OCI-LY7 (cell line): Measurements from ENCODE around the gene LMX1B. TPM values are rescaled to one million over a fixed set of nuclear protein-coding genes. Genes with fewer than 3 reads are reported as not detected.

Experiments
- BruUV-seq: library from RNA; stranded (reverse); fragments of 400-500 nt; replicated peaks from 2 replicates; lab custom pipeline; 2021; lab: Mats Ljungman, UMichigan
- CTCF ChIA-PET: fragments of 300-600 bp; sonication (Branson Sonifier 250); formaldehyde crosslinking; loops from one replicate; lab custom pipeline; 2022; ENCODE audit warnings: antibody characterized with exemption; ENCODE audit not compliant: unreplicated experiment; lab: Charles Lee
- POLR2A ChIA-PET: fragments of 300-600 bp; sonication (Branson Sonifier 250); formaldehyde crosslinking; loops from one replicate; lab custom pipeline; 2022; ENCODE audit warnings: antibody characterized with exemption; lab: Charles Lee
- DNase-seq: peaks from one replicate; pipeline ENCODE4 v3.0.0-alpha.2; 2015; ENCODE audit warnings: low spot score
- H2AFZ ChIP-seq: fragments of 200-600 bp; sonication (generic), shearing (Covaris generic); 2 replicates; pipeline ENCODE4 v1.6.1; 2014; ENCODE audit warnings: mild to moderate bottlenecking, antibody characterized with exemption, low read length, moderate library complexity
- H3K27ac ChIP-seq: fragments of 200-600 bp; sonication (generic); 2 replicates; pipeline ENCODE4 v1.5.1; 2014; ENCODE audit warnings: mixed run types, low read depth, mild to moderate bottlenecking, moderate library complexity, low read length, inconsistent platforms; ENCODE audit not compliant: poor library complexity, severe bottlenecking
- H3K36me3 ChIP-seq: fragments of 200-600 bp; sonication (generic); 2 replicates; pipeline ENCODE4 v1.6.1; 2014; ENCODE audit warnings: mild to moderate bottlenecking, antibody characterized with exemption, low read length, moderate library complexity, mixed read lengths; ENCODE audit not compliant: insufficient read depth
- H3K4me1 ChIP-seq: fragments of 200-600 bp; sonication (generic); 2 replicates; pipeline ENCODE4 v1.5.1; 2014; ENCODE audit warnings: mild to moderate bottlenecking, low read length; ENCODE audit not compliant: insufficient read depth, poor library complexity, severe bottlenecking
- H3K4me2 ChIP-seq: fragments of 200-600 bp; sonication (generic); 2 replicates; pipeline ENCODE4 v1.6.1; 2014; ENCODE audit warnings: mild to moderate bottlenecking, low read length
- H3K4me3 ChIP-seq: fragments of 200-600 bp; sonication (generic); 2 replicates; pipeline ENCODE4 v1.5.1; 2014; ENCODE audit warnings: mild to moderate bottlenecking, low read depth, low read length; ENCODE audit not compliant: poor library complexity, severe bottlenecking
- H3K79me2 ChIP-seq: fragments of 200-600 bp; sonication (generic); 2 replicates; pipeline ENCODE4 v1.6.1; 2016; ENCODE audit warnings: low read depth, mild to moderate bottlenecking, low read length, moderate library complexity, mixed read lengths; ENCODE audit not compliant: insufficient read depth
- H3K9me2 ChIP-seq: fragments of 200-600 bp; sonication (generic); 2 replicates; pipeline ENCODE4 v1.6.1; 2016; ENCODE audit warnings: mild to moderate bottlenecking, low read length, mixed read lengths; ENCODE audit not compliant: insufficient read depth
- H3K9me3 ChIP-seq: fragments of 200-600 bp; sonication (generic); 2 replicates; pipeline ENCODE4 v1.6.1; 2014; ENCODE audit warnings: mild to moderate bottlenecking, mixed run types, low read length, mixed read lengths
- H4K20me1 ChIP-seq: fragments of 200-600 bp; sonication (generic); 2 replicates; pipeline ENCODE4 v1.6.1; 2014; ENCODE audit warnings: mild to moderate bottlenecking, antibody characterized with exemption, low read length, moderate library complexity, mixed read lengths; ENCODE audit not compliant: insufficient read depth
- EZH2phosphoT487 ChIP-seq: fragments of 200-600 bp; sonication (generic); IDR thresholded peaks from 2 replicates; pipeline ENCODE4 v1.6.1; 2018; ENCODE audit warnings: low read depth, borderline replicate concordance, mild to moderate bottlenecking, mixed run types, antibody characterized with exemption, low read length, moderate library complexity, mixed read lengths
- intact Hi-C: fragments of 100-400 bp; cut with micrococcal nuclease; formaldehyde crosslinking; loops from one replicate; pipeline ENCODE4 v1.10.0; 2022; ENCODE audit not compliant: unreplicated experiment
- total RNA-seq, 2 experiments: library from RNA; depleted of rRNA in 1 of 2; stranded (reverse); fragments of >200 nt in 1 of 2; shearing (Covaris generic) in 1 of 2; gene quantifications; 2 replicates each; pipeline ENCODE4 v1.2.3, GENCODE V29; 2014 to 2022
- TF ChIP-seq, protein P1 (sequence below): fragments of 200-600 bp; sonication (generic); conservative IDR thresholded peaks from 2 replicates; pipeline ENCODE4 v1.5.1; 2014; ENCODE audit warnings: mild to moderate bottlenecking, antibody characterized with exemption, low read length, moderate library complexity, mixed read lengths

Gene LMX1B
- total RNA-seq, 2 experiments from 2014 or later: not detected

DNA sequence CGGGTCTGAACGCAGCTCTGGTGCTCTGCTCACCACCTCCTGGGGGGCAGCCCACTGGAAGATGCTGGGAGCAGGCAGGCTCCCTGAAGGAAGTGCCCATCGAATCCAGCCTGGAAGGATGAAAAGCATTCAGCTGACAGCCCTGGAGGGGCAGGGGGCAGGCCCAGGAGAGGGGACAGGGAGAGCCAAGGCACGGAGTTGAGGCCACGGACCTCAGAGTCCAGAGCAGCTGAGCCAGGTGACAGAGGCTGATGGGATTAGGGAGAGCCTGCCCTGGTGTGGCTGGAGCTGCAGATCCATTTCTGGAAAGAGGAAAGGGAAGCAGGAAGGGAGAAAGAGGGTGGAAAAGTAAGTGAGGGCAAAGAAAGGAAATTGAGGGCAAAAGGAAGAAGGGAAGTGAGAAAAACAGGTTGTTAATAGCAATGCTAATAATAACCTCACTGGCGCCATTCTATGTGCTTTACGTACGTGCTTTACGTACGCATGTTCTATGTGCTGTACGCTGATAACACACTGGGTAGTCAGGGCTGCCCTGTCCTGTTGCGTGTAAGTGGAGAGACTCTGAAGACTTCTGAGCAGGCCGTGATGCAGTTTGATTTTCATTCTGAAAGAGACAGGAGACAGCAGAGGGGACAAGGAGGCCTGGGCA is 52.6 kb downstream of the LMX1B start:
- peak; percentile 8 for DNase-seq
- TF ChIP-seq EZH2phosphoT487: no peak
- TF ChIP-seq, protein P1, sequence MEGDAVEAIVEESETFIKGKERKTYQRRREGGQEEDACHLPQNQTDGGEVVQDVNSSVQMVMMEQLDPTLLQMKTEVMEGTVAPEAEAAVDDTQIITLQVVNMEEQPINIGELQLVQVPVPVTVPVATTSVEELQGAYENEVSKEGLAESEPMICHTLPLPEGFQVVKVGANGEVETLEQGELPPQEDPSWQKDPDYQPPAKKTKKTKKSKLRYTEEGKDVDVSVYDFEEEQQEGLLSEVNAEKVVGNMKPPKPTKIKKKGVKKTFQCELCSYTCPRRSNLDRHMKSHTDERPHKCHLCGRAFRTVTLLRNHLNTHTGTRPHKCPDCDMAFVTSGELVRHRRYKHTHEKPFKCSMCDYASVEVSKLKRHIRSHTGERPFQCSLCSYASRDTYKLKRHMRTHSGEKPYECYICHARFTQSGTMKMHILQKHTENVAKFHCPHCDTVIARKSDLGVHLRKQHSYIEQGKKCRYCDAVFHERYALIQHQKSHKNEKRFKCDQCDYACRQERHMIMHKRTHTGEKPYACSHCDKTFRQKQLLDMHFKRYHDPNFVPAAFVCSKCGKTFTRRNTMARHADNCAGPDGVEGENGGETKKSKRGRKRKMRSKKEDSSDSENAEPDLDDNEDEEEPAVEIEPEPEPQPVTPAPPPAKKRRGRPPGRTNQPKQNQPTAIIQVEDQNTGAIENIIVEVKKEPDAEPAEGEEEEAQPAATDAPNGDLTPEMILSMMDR: no peak
- H3K9me2 ChIP-seq: no peaks in the 10 kb centered on the region
- CTCF ChIA-PET: no interaction called here
- no TSS peak for BruUV-seq
- no peak overlapping the region for H3K4me3 ChIP-seq
- H3K27ac ChIP-seq: no peak overlapping the region
- peaks cover 6% of the 10 kb centered on the region for H3K4me1 ChIP-seq
- no peak overlapping the region for H3K4me2 ChIP-seq
- POLR2A ChIA-PET: no interaction called here
- no peaks in the 10 kb centered on the region for H3K79me2 ChIP-seq
- no peaks in the 10 kb centered on the region for H3K9me3 ChIP-seq
- H3K36me3 ChIP-seq: no peaks in the 10 kb centered on the region
- no peak overlapping the region; the same call in 1 of the 2 replicates for H2AFZ ChIP-seq
- no peaks in the 10 kb centered on the region for H4K20me1 ChIP-seq
- intact Hi-C loops: no loop called here

DNA sequence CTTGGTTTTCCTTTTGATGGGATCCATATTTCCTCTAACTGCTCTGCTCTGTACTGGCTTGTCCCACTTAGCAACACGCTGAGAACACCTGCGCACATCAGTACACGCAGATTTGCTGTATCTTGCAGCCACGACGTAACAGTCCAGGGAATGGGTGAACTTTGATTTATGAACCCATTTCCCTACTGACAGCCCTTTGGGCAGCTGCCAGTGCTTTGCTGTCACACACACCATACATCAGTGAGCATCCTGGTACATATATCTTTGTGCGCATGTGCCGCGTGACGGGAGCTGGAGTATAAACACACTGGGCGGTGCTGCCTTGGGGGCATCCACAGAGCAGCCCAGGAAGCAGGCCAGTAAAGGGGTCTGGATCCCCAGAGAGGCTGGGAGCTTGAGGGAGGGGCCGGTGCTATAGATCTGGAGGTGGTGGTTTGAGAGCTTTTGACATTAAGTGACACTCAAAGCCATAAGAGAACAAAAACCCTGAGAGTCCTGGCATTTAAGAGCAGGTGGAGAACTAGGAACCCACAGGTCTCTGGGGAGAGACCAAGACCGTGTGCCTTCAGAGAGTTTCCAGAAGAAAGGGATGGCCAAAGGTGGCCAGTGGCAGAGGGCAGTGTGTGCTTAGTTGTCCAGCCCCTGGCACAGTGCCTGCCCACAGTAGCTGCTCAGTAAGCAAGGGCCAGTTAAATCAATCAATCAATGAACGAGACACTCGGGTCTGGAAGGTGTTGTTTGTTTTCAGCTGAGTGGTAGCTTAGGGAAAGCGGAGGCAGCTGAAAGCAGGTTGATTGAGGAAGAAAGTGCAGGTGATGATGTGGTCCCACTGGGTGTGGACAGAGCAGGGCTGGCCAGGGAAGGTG is 53.7 kb downstream of the LMX1B start:
- ChIA-PET CTCF (interaction anchor here (0.6 kb wide), 1 partner anchor 176 kb away, joined by 3 read pairs; no protein-coding TSS in a partner anchor), POLR2A (no interaction called here)
- Histone ChIP-seq H3K27ac (no peak overlapping the region), H3K9me2 (no peaks in the 10 kb centered on the region), H3K79me2 (no peaks in the 10 kb centered on the region), H4K20me1 (no peaks in the 10 kb centered on the region), H3K4me1 (peaks cover 6% of the 10 kb centered on the region), H2AFZ (no peak overlapping the region), H3K9me3 (no peaks in the 10 kb centered on the region), H3K4me2 (no peak overlapping the region), H3K36me3 (no peaks in the 10 kb centered on the region), H3K4me3 (no peak overlapping the region)
- no peak for DNase-seq
- no peak for TF ChIP-seq EZH2phosphoT487
- TF ChIP-seq, protein P1: no peak
- intact Hi-C loops: no loop called here
- no TSS peak for BruUV-seq
